Measurements from ENCODE around the gene VWA5B2.

Gene VWA5B2

GRCh38 chr3:184229394-184230080 lies at the start of gene VWA5B2:
VWA5B2 (plus strand) TSS chr3:184229585; CDS start chr3:184230529, 944 bp downstream.
- TF ChIP-seq, protein P1, sequence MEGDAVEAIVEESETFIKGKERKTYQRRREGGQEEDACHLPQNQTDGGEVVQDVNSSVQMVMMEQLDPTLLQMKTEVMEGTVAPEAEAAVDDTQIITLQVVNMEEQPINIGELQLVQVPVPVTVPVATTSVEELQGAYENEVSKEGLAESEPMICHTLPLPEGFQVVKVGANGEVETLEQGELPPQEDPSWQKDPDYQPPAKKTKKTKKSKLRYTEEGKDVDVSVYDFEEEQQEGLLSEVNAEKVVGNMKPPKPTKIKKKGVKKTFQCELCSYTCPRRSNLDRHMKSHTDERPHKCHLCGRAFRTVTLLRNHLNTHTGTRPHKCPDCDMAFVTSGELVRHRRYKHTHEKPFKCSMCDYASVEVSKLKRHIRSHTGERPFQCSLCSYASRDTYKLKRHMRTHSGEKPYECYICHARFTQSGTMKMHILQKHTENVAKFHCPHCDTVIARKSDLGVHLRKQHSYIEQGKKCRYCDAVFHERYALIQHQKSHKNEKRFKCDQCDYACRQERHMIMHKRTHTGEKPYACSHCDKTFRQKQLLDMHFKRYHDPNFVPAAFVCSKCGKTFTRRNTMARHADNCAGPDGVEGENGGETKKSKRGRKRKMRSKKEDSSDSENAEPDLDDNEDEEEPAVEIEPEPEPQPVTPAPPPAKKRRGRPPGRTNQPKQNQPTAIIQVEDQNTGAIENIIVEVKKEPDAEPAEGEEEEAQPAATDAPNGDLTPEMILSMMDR (IDR thresholded peaks at IDR 0.05; ENCODE audit: insufficient read depth, missing control alignments), result no peak
- DNase-seq (ENCODE audit: insufficient read length, low spot score) (peak; percentile 96), FAIRE-seq (no peak)

- FAIRE-seq, result no peak
- TF ChIP-seq, protein P1 (IDR thresholded peaks at IDR 0.05; ENCODE audit: insufficient read depth, missing control alignments), result no peak
- DNase-seq (ENCODE audit: insufficient read length, low spot score), result no peak
Measured at GRCh38 chr3:184180165-184180564, 49.2 kb upstream of the VWA5B2 start.

DNA sequence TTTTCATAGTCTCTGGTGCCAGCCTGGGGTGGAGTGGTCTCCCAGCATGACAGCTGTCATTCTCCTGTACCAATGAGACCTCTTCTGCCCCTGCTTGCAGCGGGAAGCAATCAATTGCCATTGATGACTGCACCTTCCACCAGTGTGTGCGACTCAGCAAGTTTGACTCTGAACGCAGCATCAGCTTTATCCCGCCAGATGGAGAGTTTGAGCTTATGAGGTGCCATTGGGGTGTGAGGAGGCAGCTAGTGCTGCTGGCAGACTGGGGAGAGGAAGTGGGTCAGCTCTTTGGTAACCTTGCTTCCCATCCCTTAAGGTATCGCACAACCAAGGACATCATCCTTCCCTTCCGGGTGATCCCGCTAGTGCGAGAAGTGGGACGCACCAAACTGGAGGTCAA lies 47.8 kb upstream of the VWA5B2 start:
- DNase-seq (ENCODE audit: insufficient read length, low spot score), result no peak
- no peak for FAIRE-seq
- TF ChIP-seq, protein P1 (IDR thresholded peaks at IDR 0.05; ENCODE audit: insufficient read depth, missing control alignments), result no peak

GRCh38 chr3:184183679-184184078 lies 45.7 kb upstream of the VWA5B2 start:
- TF ChIP-seq, protein P1 (IDR thresholded peaks at IDR 0.05; ENCODE audit: insufficient read depth, missing control alignments), result no peak
- DNase-seq (ENCODE audit: insufficient read length, low spot score) (no peak), FAIRE-seq (no peak)

DNA sequence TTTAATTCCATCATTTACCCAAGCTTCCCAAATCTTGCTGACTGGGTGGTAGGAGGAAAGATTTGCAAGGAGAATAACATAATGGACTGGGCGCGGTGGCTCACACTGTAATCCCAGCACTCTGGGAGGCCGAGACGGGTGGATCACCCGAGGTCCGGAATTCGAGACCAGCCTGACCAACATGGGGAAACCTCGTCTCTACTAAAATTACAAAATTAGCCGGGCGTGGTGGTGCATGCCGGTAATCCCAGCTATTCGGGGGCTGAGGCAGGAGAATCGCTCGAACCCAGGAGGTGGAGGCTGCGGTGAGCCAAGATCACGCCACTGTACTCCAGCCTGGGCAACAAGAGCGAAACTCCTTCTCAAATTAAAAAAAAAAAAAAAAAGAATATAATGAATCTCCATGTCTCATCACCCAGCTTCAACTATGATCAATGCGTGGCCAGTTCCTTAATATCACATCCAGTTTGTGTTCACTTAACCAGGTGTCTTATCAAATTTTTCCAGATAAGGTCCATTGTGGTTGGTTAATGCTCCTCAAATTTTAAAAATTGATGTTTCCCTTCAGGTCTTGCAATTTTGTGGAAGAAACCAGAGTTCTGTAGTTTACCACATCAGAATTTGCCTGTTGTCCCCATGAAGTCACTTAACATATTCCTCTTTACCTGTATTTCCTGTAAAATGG lies 44.7 kb upstream of the VWA5B2 start:
- DNase-seq (ENCODE audit: insufficient read length, low spot score) (no peak), FAIRE-seq (no peak)
- TF ChIP-seq, protein P1 (IDR thresholded peaks at IDR 0.05; ENCODE audit: insufficient read depth, missing control alignments), result no peak

DNA sequence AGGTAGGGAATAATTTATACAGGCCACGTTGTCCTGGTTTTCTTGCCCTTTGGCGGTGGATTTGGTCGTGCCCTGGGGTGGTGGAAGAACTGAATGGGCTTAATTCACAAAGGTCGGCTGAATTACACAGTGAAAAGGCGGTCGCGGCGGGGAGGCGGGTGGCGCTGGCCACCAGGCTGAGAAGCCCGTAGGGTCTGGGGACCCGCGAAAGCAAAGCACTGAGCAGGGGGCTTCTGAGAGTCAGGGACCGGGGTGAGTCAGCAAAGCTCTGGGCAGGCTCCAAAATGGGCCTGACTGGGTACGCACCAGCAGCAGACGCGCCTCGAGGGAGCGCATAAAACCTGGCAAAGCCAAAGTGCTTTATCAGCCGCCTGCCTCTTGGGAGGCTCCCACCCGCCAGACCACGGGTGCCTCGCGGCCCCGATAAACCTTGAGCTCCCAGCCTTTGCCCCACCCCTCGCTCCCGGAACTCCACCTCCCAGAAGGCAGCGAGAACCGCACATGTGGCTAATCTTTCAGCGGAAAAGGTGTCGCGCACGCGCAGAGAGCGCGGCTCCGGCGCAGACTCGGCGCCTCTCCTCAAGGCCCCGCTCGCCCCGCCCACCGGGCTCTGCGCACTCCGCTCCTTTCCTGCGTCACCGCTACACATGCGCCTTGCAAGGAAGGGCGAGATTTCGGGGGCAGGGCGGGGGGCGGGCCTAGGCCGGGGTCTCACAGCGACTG lies 43.8 kb upstream of the VWA5B2 start:
- TF ChIP-seq, protein P1 (IDR thresholded peaks at IDR 0.05; ENCODE audit: insufficient read depth, missing control alignments), result no peak
- DNase-seq (ENCODE audit: insufficient read length, low spot score), result peak; percentile 94
- no peak for FAIRE-seq
